CD4-positive, alpha-beta memory T cell (primary cell): ENCODE measurements around the gene RALGAPA2. TPM values are rescaled to one million over a fixed set of nuclear protein-coding genes. Genes with fewer than 3 reads are reported as not detected.

Experiments
- CTCF ChIA-PET: fragments of 350-600 bp; sonication (Branson Sonifier 250); formaldehyde crosslinking; loops from one replicate; lab custom pipeline; 2021; ENCODE audit warnings: inconsistent platforms; ENCODE audit not compliant: partially characterized antibody; lab: Charles Lee
- POLR2A ChIA-PET: fragments of 350-600 bp; sonication (Branson Sonifier 250); formaldehyde crosslinking; loops from one replicate; lab custom pipeline; 2021; ENCODE audit not compliant: partially characterized antibody; lab: Charles Lee
- DNase-seq, 5 donors: peaks; one replicate each; pipeline versions ENCODE4 v3.0.0 to v3.0.0-alpha.2; 2020 to 2022; ENCODE audit warnings: mixed read lengths in 1 of 5
- H3K27ac ChIP-seq: one replicate; pipeline ENCODE4 v1.7.0; 2013; ENCODE audit warnings: low read depth, low read length
- H3K27me3 ChIP-seq: 2 replicates; pipeline ENCODE4 v1.7.0; 2013; ENCODE audit warnings: mild to moderate bottlenecking, low read length, moderate library complexity; ENCODE audit not compliant: insufficient read depth
- H3K36me3 ChIP-seq: 2 replicates; pipeline ENCODE4 v1.7.0; 2013; ENCODE audit warnings: mild to moderate bottlenecking, low read length, moderate library complexity; ENCODE audit not compliant: insufficient read depth
- H3K4me1 ChIP-seq: 2 replicates; pipeline ENCODE4 v1.7.0; 2013; ENCODE audit warnings: mild to moderate bottlenecking, low read length, moderate library complexity; ENCODE audit not compliant: insufficient read depth
- H3K4me3 ChIP-seq, 2 donors: one replicate each; pipeline ENCODE4 v1.7.0; 2013; ENCODE audit warnings: low read length in 2 of 2, mild to moderate bottlenecking in 1 of 2
- H3K9me3 ChIP-seq, 2 donors: one replicate each; pipeline ENCODE4 v1.7.0; 2013; ENCODE audit warnings: low read length in 2 of 2, control low read depth in 1 of 2; ENCODE audit not compliant: control insufficient read depth in 1 of 2
- H3K27ac Mint-ChIP-seq, 7 donors: one replicate each; pipeline ENCODE4 v1.8.0; 2020 to 2021; ENCODE audit warnings: mixed read lengths in 7 of 7, mild to moderate bottlenecking in 6 of 7, inconsistent platforms in 3 of 7, moderate library complexity in 3 of 7
- H3K27me3 Mint-ChIP-seq, 2 donors: one replicate each; pipeline ENCODE4 v1.8.0; 2020 to 2021; ENCODE audit warnings: mixed read lengths in 2 of 2
- H3K36me3 Mint-ChIP-seq, 2 donors: one replicate each; pipeline ENCODE4 v1.8.0; 2020 to 2021; ENCODE audit warnings: mixed read lengths in 2 of 2, inconsistent platforms in 1 of 2, mild to moderate bottlenecking in 1 of 2
- H3K4me1 Mint-ChIP-seq, 4 donors: one replicate each; pipeline ENCODE4 v1.8.0; 2020 to 2021; ENCODE audit warnings: mixed read lengths in 4 of 4, mild to moderate bottlenecking in 1 of 4
- H3K4me3 Mint-ChIP-seq, 8 donors: one replicate each; pipeline ENCODE4 v1.8.0; 2020 to 2021; ENCODE audit warnings: mixed read lengths in 8 of 8, mild to moderate bottlenecking in 7 of 8, moderate library complexity in 6 of 8, inconsistent platforms in 3 of 8
- H3K9me3 Mint-ChIP-seq, 8 donors: one replicate each; pipeline ENCODE4 v1.8.0; 2020 to 2021; ENCODE audit warnings: mixed read lengths in 8 of 8, mild to moderate bottlenecking in 5 of 8, inconsistent platforms in 3 of 8, moderate library complexity in 1 of 8
- intact Hi-C: fragments of 100-400 bp; cut with micrococcal nuclease; formaldehyde crosslinking; loops from one replicate; pipeline ENCODE4 v1.15.1; 2023
- polyA plus RNA-seq, 2 donors: library from polyadenylated mRNA; unstranded; fragments of 300-500 nt; fragmentation: Illumina TruSeq; gene quantifications; one replicate each; pipeline ENCODE4 v1.2.3, GENCODE V29; 2021
- total RNA-seq, 2 experiments: library from RNA; stranded (reverse); gene quantifications; one replicate each; pipeline ENCODE4 v1.2.3, GENCODE V29; 2021

The RALGAPA2 gene
- total and polyA plus RNA-seq, 4 experiments from 2014 or later: 1.6 to 36.3 (median 21.5) TPM

GRCh38 chr20:20520776-20521175, 191.7 kb downstream of the RALGAPA2 start:
- no peak for DNase-seq
- intact Hi-C loops: no loop called here
- Mint-ChIP-seq H3K27me3 (no peaks in the 10 kb centered on the region), H3K9me3 (peaks cover 0 to 3% (median 0%) of the 10 kb centered on the region in 8 donors), H3K4me1 (peaks cover 0 to 3% (median 0%) of the 10 kb centered on the region in 4 donors), H3K4me3 (no peak overlapping the region), H3K27ac (no peak overlapping the region), H3K36me3 (peaks cover 53 to 72% of the 10 kb centered on the region in 2 donors)
- no peaks in the 10 kb centered on the region for H3K9me3 ChIP-seq
- CTCF ChIA-PET: no interaction called here
- POLR2A ChIA-PET: no interaction called here
- H3K4me1 ChIP-seq: no peaks in the 10 kb centered on the region
- H3K36me3 ChIP-seq: peaks cover 6% of the 10 kb centered on the region
- no peak overlapping the region for H3K27ac ChIP-seq
- H3K27me3 ChIP-seq: no peaks in the 10 kb centered on the region
- no peak overlapping the region for H3K4me3 ChIP-seq

- Histone ChIP-seq H3K9me3 (no peaks in the 10 kb centered on the region), H3K27me3 (no peaks in the 10 kb centered on the region), H3K4me1 (no peaks in the 10 kb centered on the region), H3K4me3 (no peak overlapping the region), H3K27ac (no peak overlapping the region), H3K36me3 (peaks cover 9% of the 10 kb centered on the region)
- no peaks in the 10 kb centered on the region for H3K27me3 Mint-ChIP-seq
- peaks cover 0 to 7% (median 3%) of the 10 kb centered on the region in 8 donors for H3K9me3 Mint-ChIP-seq
- H3K36me3 Mint-ChIP-seq: peaks cover 62 to 71% of the 10 kb centered on the region in 2 donors
- DNase-seq: no peak
- peak overlapping the region in 1 of 7 donors; percentile 54 for H3K27ac Mint-ChIP-seq
- no peak overlapping the region for H3K4me3 Mint-ChIP-seq
- ChIA-PET CTCF (no interaction called here), POLR2A (no interaction called here)
- intact Hi-C loops: no loop called here
- peaks cover 0 to 3% (median 0%) of the 10 kb centered on the region in 4 donors for H3K4me1 Mint-ChIP-seq
These were observed 193.2 kb downstream of the RALGAPA2 start for GRCh38 chr20:20519269-20519668.

- ChIA-PET CTCF (no interaction called here), POLR2A (no interaction called here)
- H3K36me3 Mint-ChIP-seq: peaks cover 72 to 75% of the 10 kb centered on the region in 2 donors
- Histone ChIP-seq H3K9me3 (no peaks in the 10 kb centered on the region), H3K4me1 (no peaks in the 10 kb centered on the region), H3K36me3 (peaks cover 15% of the 10 kb centered on the region), H3K27me3 (no peaks in the 10 kb centered on the region), H3K4me3 (no peak overlapping the region), H3K27ac (no peak overlapping the region)
- no peak overlapping the region for H3K4me3 Mint-ChIP-seq
- no peak overlapping the region for H3K27ac Mint-ChIP-seq
- H3K4me1 Mint-ChIP-seq: peaks cover 0 to 3% (median 0%) of the 10 kb centered on the region in 4 donors
- peaks cover 0 to 9% (median 3%) of the 10 kb centered on the region in 8 donors for H3K9me3 Mint-ChIP-seq
- DNase-seq: no peak
- no peaks in the 10 kb centered on the region for H3K27me3 Mint-ChIP-seq
- intact Hi-C loops: no loop called here
These were observed 194.2 kb downstream of the RALGAPA2 start for GRCh38 chr20:20518263-20518662.

- peaks cover 0 to 3% (median 0%) of the 10 kb centered on the region in 4 donors for H3K4me1 Mint-ChIP-seq
- H3K4me1 ChIP-seq: no peaks in the 10 kb centered on the region
- H3K36me3 Mint-ChIP-seq: peaks cover 81 to 82% of the 10 kb centered on the region in 2 donors
- H3K27me3 ChIP-seq: no peaks in the 10 kb centered on the region
- CTCF ChIA-PET: no interaction called here
- H3K9me3 Mint-ChIP-seq: peaks cover 0 to 9% (median 3%) of the 10 kb centered on the region in 8 donors
- peaks cover 22% of the 10 kb centered on the region for H3K36me3 ChIP-seq
- H3K27ac Mint-ChIP-seq: no peak overlapping the region
- DNase-seq: no peak
- H3K27me3 Mint-ChIP-seq: no peaks in the 10 kb centered on the region
- intact Hi-C loops: no loop called here
- no peak overlapping the region for H3K4me3 Mint-ChIP-seq
- POLR2A ChIA-PET: no interaction called here
- H3K27ac ChIP-seq: no peak overlapping the region
- H3K4me3 ChIP-seq: no peak overlapping the region
- no peaks in the 10 kb centered on the region for H3K9me3 ChIP-seq
These were observed 195.1 kb downstream of the RALGAPA2 start for GRCh38 chr20:20517296-20517695.

- Mint-ChIP-seq H3K27ac (no peak overlapping the region), H3K4me1 (peaks cover 0 to 1% (median 0%) of the 10 kb centered on the region in 4 donors), H3K36me3 (peaks cover 88 to 89% of the 10 kb centered on the region in 2 donors), H3K4me3 (no peak overlapping the region), H3K27me3 (no peaks in the 10 kb centered on the region), H3K9me3 (peaks cover 0 to 9% (median 4%) of the 10 kb centered on the region in 8 donors)
- no peaks in the 10 kb centered on the region for H3K27me3 ChIP-seq
- no peak overlapping the region for H3K27ac ChIP-seq
- no peak overlapping the region for H3K4me3 ChIP-seq
- ChIA-PET POLR2A (no interaction called here), CTCF (no interaction called here)
- H3K36me3 ChIP-seq: peaks cover 29% of the 10 kb centered on the region
- intact Hi-C loops: no loop called here
- no peak for DNase-seq
- H3K9me3 ChIP-seq: no peaks in the 10 kb centered on the region
- H3K4me1 ChIP-seq: no peaks in the 10 kb centered on the region
These were observed 198.7 kb downstream of the RALGAPA2 start for GRCh38 chr20:20513720-20514119.

- DNase-seq: no peak
- ChIA-PET POLR2A (no interaction called here), CTCF (no interaction called here)
- Histone ChIP-seq H3K27me3 (no peaks in the 10 kb centered on the region), H3K9me3 (no peaks in the 10 kb centered on the region), H3K4me1 (no peaks in the 10 kb centered on the region), H3K36me3 (peaks cover 15% of the 10 kb centered on the region), H3K4me3 (no peak overlapping the region), H3K27ac (no peak overlapping the region)
- Mint-ChIP-seq H3K9me3 (no peaks in the 10 kb centered on the region), H3K36me3 (peaks cover 54 to 68% of the 10 kb centered on the region in 2 donors), H3K27ac (no peak overlapping the region), H3K4me3 (no peak overlapping the region), H3K4me1 (peaks cover 0 to 4% (median 0%) of the 10 kb centered on the region in 4 donors), H3K27me3 (no peaks in the 10 kb centered on the region)
- intact Hi-C loops: no loop called here
These were observed 206.9 kb downstream of the RALGAPA2 start for GRCh38 chr20:20505554-20505953.

- DNase-seq: no peak
- H3K4me3 ChIP-seq: no peak overlapping the region
- Mint-ChIP-seq H3K4me3 (no peak overlapping the region), H3K9me3 (no peaks in the 10 kb centered on the region), H3K27me3 (no peaks in the 10 kb centered on the region), H3K27ac (no peak overlapping the region), H3K4me1 (peaks cover 0 to 4% (median 0%) of the 10 kb centered on the region in 4 donors), H3K36me3 (peaks cover 49 to 61% of the 10 kb centered on the region in 2 donors)
- peaks cover 17% of the 10 kb centered on the region for H3K36me3 ChIP-seq
- H3K27me3 ChIP-seq: no peaks in the 10 kb centered on the region
- no peaks in the 10 kb centered on the region for H3K4me1 ChIP-seq
- H3K9me3 ChIP-seq: no peaks in the 10 kb centered on the region
- ChIA-PET CTCF (no interaction called here), POLR2A (no interaction called here)
- no peak overlapping the region for H3K27ac ChIP-seq
- intact Hi-C loops: no loop called here
These were observed 208.5 kb downstream of the RALGAPA2 start for GRCh38 chr20:20503777-20504530.
